Sigmoid colon (tissue), 7 donors: Measurements from ENCODE around the gene ZNF653. TPM values are rescaled to one million over a fixed set of nuclear protein-coding genes. Genes with fewer than 3 reads are reported as not detected.

Experiments used
- DNase-seq: peaks from one replicate; pipeline ENCODE4 v3.0.0-alpha.2; 2019
- H3K27ac ChIP-seq, 4 donors: fragments of 200-600 bp; sonication (generic); one replicate each; pipeline ENCODE4 v1.5.1; 2016 to 2019; ENCODE audit warnings: mild to moderate bottlenecking in 1 of 4
- H3K27me3 ChIP-seq, 3 donors: fragments of 200-600 bp; sonication (generic); one replicate each; pipeline ENCODE4 v1.5.1; 2019; ENCODE audit warnings: mild to moderate bottlenecking in 1 of 3
- H3K36me3 ChIP-seq, 4 donors: fragments of 200-600 bp; sonication (generic); one replicate each; pipeline ENCODE4 v1.5.1; 2016 to 2019
- H3K4me1 ChIP-seq, 4 donors: fragments of 200-600 bp; sonication (generic); one replicate each; pipeline ENCODE4 v1.5.1; 2017 to 2019
- H3K4me3 ChIP-seq, 4 donors: fragments of 200-600 bp; sonication (generic); one replicate each; pipeline ENCODE4 v1.5.1; 2017 to 2019; ENCODE audit warnings: mild to moderate bottlenecking in 2 of 4, moderate library complexity in 1 of 4
- H3K9me3 ChIP-seq, 4 donors: fragments of 200-600 bp in 3 of 4; sonication (generic) in 3 of 4; one replicate each; pipeline versions ENCODE4 v1.5.1 to v1.6.1; 2013 to 2019
- EP300 ChIP-seq, 4 donors: sonication (generic); formaldehyde crosslinking; IDR thresholded peaks; one replicate each; pipeline ENCODE4 v1.6.1; 2017; ENCODE audit warnings: antibody characterized with exemption in 4 of 4
- POLR2A ChIP-seq, 2 donors: fragments of 450-650 bp; IDR thresholded peaks; one replicate each; pipeline ENCODE4 v1.6.1; 2016; ENCODE audit warnings: antibody characterized with exemption in 2 of 2, mild to moderate bottlenecking in 2 of 2, moderate library complexity in 2 of 2
- POLR2AphosphoS5 ChIP-seq, 4 donors: sonication (generic); formaldehyde crosslinking; IDR thresholded peaks; one replicate each; pipeline ENCODE4 v1.6.1; 2017; ENCODE audit warnings: antibody characterized with exemption in 4 of 4
- WGBS, 2 donors: extraction: QIAGEN DNeasy Blood & Tissue Kit; methylation state at CpG; one replicate each; pipeline ENCODE4 v1.1.7; 2013; 5-methylcytosine and 5-hydroxymethylcytosine counted together
- intact Hi-C: fragments of 100-400 bp; cut with DNase I; formaldehyde crosslinking; loops from one replicate; pipeline ENCODE4 v1.15.1; 2023
- polyA plus RNA-seq, 3 donors: library from polyadenylated mRNA; stranded (reverse); fragments of 200-250 nt; gene quantifications; one replicate each; pipeline ENCODE4 v1.2.3, GENCODE V29; 2013
- total RNA-seq, 4 donors: library from RNA; depleted of rRNA; stranded (reverse); fragments of >200 nt; gene quantifications; one replicate each; pipeline ENCODE4 v1.1.0, GENCODE V29; 2016
- TF ChIP-seq, protein P1 (sequence below), 4 experiments: fragments of 450-650 bp in 3 of 4; fragments of 200-600 bp in 1 of 4; IDR thresholded peaks; one replicate each; pipeline ENCODE4 v1.5.1; 2016 to 2019; ENCODE audit warnings: antibody characterized with exemption in 4 of 4, mild to moderate bottlenecking in 3 of 4, moderate library complexity in 2 of 4
- donor health status: healthy with polysubstance abuse.
- donor health status: Bipolar disorder and iron deficiency.
- donor health status: healthy.

ZNF653 gene
- total and polyA plus RNA-seq, 7 donors: 3.2 to 8.8 (median 7.5) TPM

DNA sequence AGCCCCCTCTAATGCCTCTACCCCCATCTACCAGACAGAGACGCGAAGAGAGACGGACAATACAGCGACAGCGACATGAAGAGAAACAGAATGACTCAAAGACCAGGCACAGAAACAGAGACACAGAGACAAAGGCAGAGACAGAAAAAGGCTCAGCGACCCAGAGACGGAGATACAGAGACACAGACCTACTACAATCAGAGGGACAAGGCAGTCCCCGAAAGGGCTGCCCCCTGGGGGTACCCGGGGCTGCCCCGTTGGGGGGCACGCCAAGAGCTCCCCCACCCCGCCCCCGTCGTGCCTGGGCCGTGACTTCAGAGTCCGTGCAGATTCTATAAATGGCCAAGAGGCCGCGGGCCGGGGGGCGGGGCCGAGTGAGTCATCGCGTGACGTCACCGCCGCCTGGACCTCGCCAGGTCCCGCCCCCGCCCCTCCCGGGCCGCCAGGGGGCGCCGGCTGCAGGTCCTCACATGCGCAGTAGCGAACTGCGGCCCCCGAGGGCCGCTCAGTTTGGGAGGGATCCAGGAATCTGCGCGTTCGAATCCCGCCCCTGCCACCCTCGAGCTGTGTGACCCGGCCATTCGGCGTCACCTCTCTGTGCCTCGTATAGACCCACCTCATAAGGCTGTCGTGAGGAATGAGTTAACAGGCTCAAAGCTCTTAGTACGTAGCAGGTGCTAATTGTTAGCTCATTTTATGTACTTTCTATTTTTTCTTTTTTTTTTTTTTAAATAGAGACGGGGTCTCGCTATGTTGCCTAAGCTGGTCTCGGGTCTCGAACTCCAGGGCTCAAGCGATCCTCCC lies 30.4 kb upstream of the ZNF653 start:
- TF ChIP-seq EP300 (IDR thresholded peaks at IDR 0.05): peak in 2 of 4 donors; percentile 38 to 63
- TF ChIP-seq POLR2A (IDR thresholded peaks at IDR 0.05): peak; percentile 69 to 84
- TF ChIP-seq POLR2AphosphoS5 (IDR thresholded peaks at IDR 0.05): peak; percentile 81 to 91 (median 86)
- TF ChIP-seq, protein P1, sequence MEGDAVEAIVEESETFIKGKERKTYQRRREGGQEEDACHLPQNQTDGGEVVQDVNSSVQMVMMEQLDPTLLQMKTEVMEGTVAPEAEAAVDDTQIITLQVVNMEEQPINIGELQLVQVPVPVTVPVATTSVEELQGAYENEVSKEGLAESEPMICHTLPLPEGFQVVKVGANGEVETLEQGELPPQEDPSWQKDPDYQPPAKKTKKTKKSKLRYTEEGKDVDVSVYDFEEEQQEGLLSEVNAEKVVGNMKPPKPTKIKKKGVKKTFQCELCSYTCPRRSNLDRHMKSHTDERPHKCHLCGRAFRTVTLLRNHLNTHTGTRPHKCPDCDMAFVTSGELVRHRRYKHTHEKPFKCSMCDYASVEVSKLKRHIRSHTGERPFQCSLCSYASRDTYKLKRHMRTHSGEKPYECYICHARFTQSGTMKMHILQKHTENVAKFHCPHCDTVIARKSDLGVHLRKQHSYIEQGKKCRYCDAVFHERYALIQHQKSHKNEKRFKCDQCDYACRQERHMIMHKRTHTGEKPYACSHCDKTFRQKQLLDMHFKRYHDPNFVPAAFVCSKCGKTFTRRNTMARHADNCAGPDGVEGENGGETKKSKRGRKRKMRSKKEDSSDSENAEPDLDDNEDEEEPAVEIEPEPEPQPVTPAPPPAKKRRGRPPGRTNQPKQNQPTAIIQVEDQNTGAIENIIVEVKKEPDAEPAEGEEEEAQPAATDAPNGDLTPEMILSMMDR (IDR thresholded peaks at IDR 0.05): peak in 3 of 4 experiments; percentile 70 to 90 (median 85)
- peak; percentile 97 for DNase-seq
- Histone ChIP-seq H3K4me3 (peak overlapping the region; percentile 27 to 46 (median 40)), H3K4me1 (peaks cover 0 to 32% (median 27%) of the 10 kb centered on the region in 4 donors), H3K36me3 (peaks cover 0 to 2% (median under 1%) of the 10 kb centered on the region in 4 donors), H3K27ac (peak overlapping the region; percentile 94 to 99 (median 98)), H3K9me3 (no peaks in the 10 kb centered on the region), H3K27me3 (no peaks in the 10 kb centered on the region)
- intact Hi-C loops: loop anchor here (5.0 kb wide), 1 partner anchor 379 kb away; the partner anchor contains the start of gene SPC24
- 13 to 14% methylated on average over 54 of the region's 54 CpGs for WGBS, 2 donors

DNA sequence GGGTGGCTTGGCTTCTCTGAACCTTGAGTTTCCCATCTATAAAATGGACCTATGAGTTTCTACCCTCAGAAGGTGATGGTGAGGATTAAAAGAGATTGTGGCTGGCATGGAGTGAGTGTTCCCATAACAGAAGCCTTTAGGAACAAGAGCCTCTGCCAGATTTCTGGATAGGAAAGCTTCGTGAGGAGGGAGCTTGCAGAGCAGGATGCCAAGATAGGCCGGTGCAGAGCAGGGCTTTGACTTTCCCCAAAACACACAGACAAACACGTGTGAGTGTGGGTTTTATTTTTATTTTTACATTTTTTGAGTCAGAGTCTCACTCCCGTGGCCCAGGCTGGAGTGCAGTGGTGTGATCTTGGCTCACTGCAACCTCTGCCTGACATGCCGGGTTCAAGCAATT lies 29.3 kb upstream of the ZNF653 start:
- TF ChIP-seq POLR2AphosphoS5 (IDR thresholded peaks at IDR 0.05) (no peak), EP300 (IDR thresholded peaks at IDR 0.05) (no peak), POLR2A (IDR thresholded peaks at IDR 0.05) (no peak)
- TF ChIP-seq, protein P1 (IDR thresholded peaks at IDR 0.05): no peak
- H3K9me3 ChIP-seq: no peaks in the 10 kb centered on the region
- no peaks in the 10 kb centered on the region for H3K27me3 ChIP-seq
- DNase-seq: no peak
- WGBS, 2 donors: 63 to 67% methylated on average over 5 of the region's 5 CpGs
- no peaks in the 10 kb centered on the region for H3K36me3 ChIP-seq
- peak overlapping the region; percentile 94 to 99 (median 98) for H3K27ac ChIP-seq
- H3K4me1 ChIP-seq: peaks cover 0 to 34% (median 25%) of the 10 kb centered on the region in 4 donors
- H3K4me3 ChIP-seq: no peak overlapping the region
- intact Hi-C loops: loop anchor here (5.0 kb wide), 1 partner anchor 378 kb away; the partner anchor contains the start of gene SPC24

DNA sequence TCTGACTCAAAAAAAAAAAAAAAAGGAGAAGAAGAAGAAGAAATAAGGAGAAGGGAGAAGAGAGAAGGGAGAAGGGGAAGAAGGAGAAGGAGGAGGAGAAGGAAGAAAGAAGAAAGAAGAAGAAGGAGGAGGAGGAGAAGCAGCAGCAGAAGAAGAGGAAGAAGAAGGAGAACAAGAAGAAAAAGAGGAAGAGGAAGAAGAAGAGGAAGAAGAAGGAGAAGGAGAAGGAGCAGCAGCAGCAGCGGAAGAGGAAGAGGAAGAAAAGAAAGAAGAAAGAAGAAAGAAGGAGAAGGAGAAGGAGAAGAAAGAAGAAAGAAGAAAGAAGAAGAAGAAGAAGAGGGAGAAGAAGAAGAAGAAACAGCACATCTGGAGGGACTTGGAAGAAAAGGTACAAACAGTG lies 28.9 kb upstream of the ZNF653 start:
- H3K9me3 ChIP-seq: no peaks in the 10 kb centered on the region
- no peak for DNase-seq
- no peak overlapping the region for H3K4me3 ChIP-seq
- no peaks in the 10 kb centered on the region for H3K27me3 ChIP-seq
- WGBS, 2 donors: 60 to 89% methylated on average over 1 of the region's 1 CpG
- H3K36me3 ChIP-seq: no peaks in the 10 kb centered on the region
- intact Hi-C loops: no loop called here
- no peak for TF ChIP-seq POLR2AphosphoS5 (IDR thresholded peaks at IDR 0.05)
- TF ChIP-seq, protein P1 (IDR thresholded peaks at IDR 0.05): no peak
- TF ChIP-seq EP300 (IDR thresholded peaks at IDR 0.05): no peak
- no peak for TF ChIP-seq POLR2A (IDR thresholded peaks at IDR 0.05)
- H3K4me1 ChIP-seq: peaks cover 0 to 38% (median 28%) of the 10 kb centered on the region in 4 donors
- H3K27ac ChIP-seq: peak overlapping the region; percentile 94 to 99 (median 98)

DNA sequence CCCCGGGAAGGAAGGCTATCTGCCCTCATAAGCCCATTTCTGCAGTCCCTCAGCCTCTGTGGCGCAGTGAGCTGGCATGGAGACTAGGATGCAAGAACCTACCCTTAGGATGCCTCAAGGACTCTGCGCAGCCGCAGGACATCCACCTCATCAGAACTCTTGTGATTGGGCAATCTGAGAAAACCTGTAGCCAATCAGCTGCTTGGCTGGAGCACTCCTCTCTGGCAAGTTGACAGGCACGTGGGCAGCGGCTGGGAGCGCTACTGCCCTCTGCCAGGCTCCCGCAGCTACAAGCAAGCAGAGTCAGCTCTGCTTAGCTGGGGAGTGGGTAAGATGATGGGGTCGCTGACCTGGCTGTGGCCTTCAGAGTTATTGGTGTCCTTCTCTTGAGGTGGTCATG lies 24.8 kb upstream of the ZNF653 start:
- intact Hi-C loops: no loop called here
- peaks cover 0 to 7% (median 1%) of the 10 kb centered on the region in 4 donors for H3K36me3 ChIP-seq
- WGBS, 2 donors: 20 to 24% methylated on average over 9 of the region's 9 CpGs

More for the DNA sequence above, 24.8 kb upstream of the ZNF653 start:
- peak overlapping the region; percentile 83 to 95 (median 92) for H3K27ac ChIP-seq
- peaks cover 0 to 45% (median 36%) of the 10 kb centered on the region in 4 donors for H3K4me1 ChIP-seq
- peak; percentile 91 for DNase-seq
- H3K27me3 ChIP-seq: no peaks in the 10 kb centered on the region
- H3K4me3 ChIP-seq: no peak overlapping the region
- peak in 3 of 4 donors; percentile 8 to 48 (median 42) for TF ChIP-seq POLR2AphosphoS5 (IDR thresholded peaks at IDR 0.05)
- TF ChIP-seq POLR2A (IDR thresholded peaks at IDR 0.05): no peak
- TF ChIP-seq, protein P1 (IDR thresholded peaks at IDR 0.05): peak in 1 of 4 experiments; percentile 15
- no peak for TF ChIP-seq EP300 (IDR thresholded peaks at IDR 0.05)
- H3K9me3 ChIP-seq: no peaks in the 10 kb centered on the region
